ENCODE measurements around the gene IFIT2.

Gene IFIT2

GRCh38 chr10:89271532-89271931 lies 30.3 kb upstream of the IFIT2 start:
- no peak overlapping the region for H3K27ac ChIP-seq
- no peak for TF ChIP-seq ZFX (IDR thresholded peaks at IDR 0.05)
- TF ChIP-seq, protein P1, sequence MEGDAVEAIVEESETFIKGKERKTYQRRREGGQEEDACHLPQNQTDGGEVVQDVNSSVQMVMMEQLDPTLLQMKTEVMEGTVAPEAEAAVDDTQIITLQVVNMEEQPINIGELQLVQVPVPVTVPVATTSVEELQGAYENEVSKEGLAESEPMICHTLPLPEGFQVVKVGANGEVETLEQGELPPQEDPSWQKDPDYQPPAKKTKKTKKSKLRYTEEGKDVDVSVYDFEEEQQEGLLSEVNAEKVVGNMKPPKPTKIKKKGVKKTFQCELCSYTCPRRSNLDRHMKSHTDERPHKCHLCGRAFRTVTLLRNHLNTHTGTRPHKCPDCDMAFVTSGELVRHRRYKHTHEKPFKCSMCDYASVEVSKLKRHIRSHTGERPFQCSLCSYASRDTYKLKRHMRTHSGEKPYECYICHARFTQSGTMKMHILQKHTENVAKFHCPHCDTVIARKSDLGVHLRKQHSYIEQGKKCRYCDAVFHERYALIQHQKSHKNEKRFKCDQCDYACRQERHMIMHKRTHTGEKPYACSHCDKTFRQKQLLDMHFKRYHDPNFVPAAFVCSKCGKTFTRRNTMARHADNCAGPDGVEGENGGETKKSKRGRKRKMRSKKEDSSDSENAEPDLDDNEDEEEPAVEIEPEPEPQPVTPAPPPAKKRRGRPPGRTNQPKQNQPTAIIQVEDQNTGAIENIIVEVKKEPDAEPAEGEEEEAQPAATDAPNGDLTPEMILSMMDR (conservative IDR thresholded peaks at IDR 0.05): no peak

DNA sequence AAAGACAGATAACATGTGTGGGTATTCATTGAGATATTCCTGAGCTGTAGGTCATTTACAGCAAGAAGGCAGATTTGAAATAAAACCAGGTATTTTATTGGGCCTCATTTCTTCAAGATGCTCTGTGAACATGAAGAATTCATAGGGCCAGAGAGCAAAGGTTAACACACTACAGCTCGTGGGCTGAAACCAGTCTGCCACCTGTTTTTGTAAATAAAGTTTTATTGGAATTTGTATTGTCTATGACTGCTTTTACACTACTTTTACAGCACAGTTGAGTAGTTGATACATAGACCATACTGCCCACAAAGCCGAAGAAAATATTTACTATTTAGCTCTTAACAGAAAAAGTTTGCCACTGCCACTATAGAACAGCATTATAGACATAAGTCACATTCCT lies 28.2 kb upstream of the IFIT2 start:
- H3K27ac ChIP-seq: no peak overlapping the region
- no peak for TF ChIP-seq ZFX (IDR thresholded peaks at IDR 0.05)

DNA sequence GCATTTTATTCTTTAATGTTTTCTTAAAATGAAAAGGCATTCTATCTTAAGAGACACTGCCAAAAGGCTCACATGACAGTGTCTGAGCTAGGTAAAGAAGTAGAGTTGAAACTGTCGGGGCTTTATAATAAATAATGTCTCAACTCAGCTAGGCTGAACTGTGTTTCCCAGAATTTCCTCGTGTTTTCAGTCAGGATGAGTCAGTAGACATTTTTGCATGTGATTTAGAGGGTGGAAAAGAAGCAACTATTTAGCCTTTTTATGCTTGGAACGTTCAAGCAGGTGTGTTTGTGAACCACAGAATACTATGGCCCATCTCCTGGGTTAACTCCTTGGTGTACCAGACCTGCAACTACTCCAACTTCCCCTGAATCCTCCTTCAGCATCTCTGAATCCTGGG lies 26.9 kb upstream of the IFIT2 start:
- H3K27ac ChIP-seq: no peak overlapping the region
- TF ChIP-seq, protein P1 (conservative IDR thresholded peaks at IDR 0.05): no peak
- TF ChIP-seq ZFX (IDR thresholded peaks at IDR 0.05): no peak

- no peak overlapping the region for H3K27ac ChIP-seq
- TF ChIP-seq ZFX (IDR thresholded peaks at IDR 0.05): no peak
These were observed 26.5 kb upstream of the IFIT2 start for GRCh38 chr10:89275383-89275782.

- TF ChIP-seq, protein P1 (conservative IDR thresholded peaks at IDR 0.05): no peak
- TF ChIP-seq ZFX (IDR thresholded peaks at IDR 0.05): no peak
- no peak overlapping the region for H3K27ac ChIP-seq
These were observed 23.8 kb upstream of the IFIT2 start for GRCh38 chr10:89278034-89278535.

GRCh38 chr10:89278900-89279392 lies 22.9 kb upstream of the IFIT2 start:
- no peak for TF ChIP-seq ZFX (IDR thresholded peaks at IDR 0.05)
- TF ChIP-seq, protein P1 (conservative IDR thresholded peaks at IDR 0.05): no peak
- no peak overlapping the region for H3K27ac ChIP-seq

DNA sequence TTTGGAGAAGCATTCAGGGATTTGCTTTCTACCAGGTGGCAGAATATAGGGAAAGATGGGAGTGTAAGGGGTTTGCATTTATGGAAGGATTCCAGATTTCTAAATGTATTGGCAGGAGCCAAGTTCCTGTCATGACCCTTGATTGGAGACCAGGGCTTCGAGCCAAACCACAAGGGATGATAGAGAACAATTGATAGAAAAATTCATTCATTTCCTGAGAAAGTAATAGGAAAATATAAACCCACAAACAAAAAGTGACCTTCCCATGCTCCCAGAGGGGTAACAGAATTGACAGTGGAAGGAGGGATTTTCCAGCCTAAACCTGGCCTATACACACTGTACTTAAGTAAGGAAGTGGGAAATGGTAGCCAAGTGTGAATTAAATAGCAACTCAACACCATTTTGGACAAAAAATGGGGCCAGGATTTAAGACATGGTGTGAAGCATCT lies 22.4 kb upstream of the IFIT2 start:
- TF ChIP-seq, protein P1 (conservative IDR thresholded peaks at IDR 0.05): no peak
- no peak for TF ChIP-seq ZFX (IDR thresholded peaks at IDR 0.05)
- H3K27ac ChIP-seq: no peak overlapping the region

DNA sequence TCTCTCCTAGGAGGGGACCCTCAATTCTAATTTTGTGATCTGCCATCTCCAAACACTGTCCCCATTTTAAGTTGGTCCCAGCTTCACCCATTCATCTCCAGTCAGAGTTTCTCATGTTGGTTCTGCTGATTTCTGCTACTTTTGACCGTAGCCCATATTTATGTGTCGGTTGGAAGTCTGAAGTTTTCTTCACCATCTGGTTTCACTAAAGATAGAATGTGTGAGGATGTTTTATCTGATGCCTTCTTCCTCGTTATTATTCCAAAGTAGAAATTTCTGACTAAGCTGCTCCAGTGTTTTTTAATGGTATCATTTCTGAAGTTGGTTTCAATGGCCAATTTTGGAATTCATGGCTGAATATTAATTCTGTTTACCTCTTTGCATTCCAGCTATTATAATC lies 21.3 kb upstream of the IFIT2 start:
- TF ChIP-seq ZFX (IDR thresholded peaks at IDR 0.05): no peak
- TF ChIP-seq, protein P1 (conservative IDR thresholded peaks at IDR 0.05): no peak

More for the DNA sequence above, 21.3 kb upstream of the IFIT2 start:
- no peak overlapping the region for H3K27ac ChIP-seq

Data from C4-2B (cell line).